ENCODE results near the gene SLC8A1. TPM values are rescaled to one million over a fixed set of nuclear protein-coding genes. Genes with fewer than 3 reads are reported as not detected.
A peak's percentile ranks its signal among the peaks of the same experiment; 100 is the strongest.

Gene SLC8A1
- total RNA-seq, 1 experiment from 2014 or later, result 1.7 TPM

DNA sequence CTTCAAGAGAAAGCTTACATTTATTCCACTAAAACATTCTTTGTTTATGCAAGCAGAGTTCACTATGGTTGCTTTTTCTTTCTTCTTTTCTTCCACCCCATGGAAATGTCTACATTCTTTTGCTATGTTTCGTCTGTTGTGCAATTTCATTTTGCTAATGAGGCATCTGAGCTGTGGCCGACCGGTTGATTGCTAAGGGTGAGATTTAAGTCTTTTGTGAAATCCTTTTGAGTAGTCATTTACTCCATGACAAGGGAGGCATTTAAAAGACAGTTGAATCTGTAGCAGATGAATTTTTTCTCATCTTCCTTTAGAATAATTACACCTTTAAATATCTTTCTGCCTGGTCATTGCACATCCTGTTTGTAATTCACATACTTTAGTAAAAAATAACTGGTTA, 348.7 kb downstream of the SLC8A1 start:
- H3K27ac Mint-ChIP-seq, result peak overlapping the region in 2 of 3 experiments; percentile 13 to 74; a peak in 4 of 7 replicates

More for the DNA sequence above, 348.7 kb downstream of the SLC8A1 start:
- no peak overlapping the region for H4K91ac ChIP-seq (ENCODE audit: insufficient read length, low read depth, low read length)
- H2BK5ac ChIP-seq (ENCODE audit: insufficient read length, low read length), result no peak overlapping the region
- no peak overlapping the region for H2BK120ac ChIP-seq (ENCODE audit: low read depth, low read length, poor library complexity, severe bottlenecking)
- H3K4me3 Mint-ChIP-seq, result no peak overlapping the region
- H3K9ac ChIP-seq (ENCODE audit: extremely low read depth, insufficient read length, low read length), result no peak overlapping the region
- H2AFZ ChIP-seq (ENCODE audit: low read length), result no peak overlapping the region
- no peak overlapping the region for H4K8ac ChIP-seq (replicated peaks; ENCODE audit: insufficient read length, low read depth, low read length)
- no peak overlapping the region for H4K5ac ChIP-seq (ENCODE audit: insufficient read length, low read depth, low read length)
- TF ChIP-seq, protein P1, sequence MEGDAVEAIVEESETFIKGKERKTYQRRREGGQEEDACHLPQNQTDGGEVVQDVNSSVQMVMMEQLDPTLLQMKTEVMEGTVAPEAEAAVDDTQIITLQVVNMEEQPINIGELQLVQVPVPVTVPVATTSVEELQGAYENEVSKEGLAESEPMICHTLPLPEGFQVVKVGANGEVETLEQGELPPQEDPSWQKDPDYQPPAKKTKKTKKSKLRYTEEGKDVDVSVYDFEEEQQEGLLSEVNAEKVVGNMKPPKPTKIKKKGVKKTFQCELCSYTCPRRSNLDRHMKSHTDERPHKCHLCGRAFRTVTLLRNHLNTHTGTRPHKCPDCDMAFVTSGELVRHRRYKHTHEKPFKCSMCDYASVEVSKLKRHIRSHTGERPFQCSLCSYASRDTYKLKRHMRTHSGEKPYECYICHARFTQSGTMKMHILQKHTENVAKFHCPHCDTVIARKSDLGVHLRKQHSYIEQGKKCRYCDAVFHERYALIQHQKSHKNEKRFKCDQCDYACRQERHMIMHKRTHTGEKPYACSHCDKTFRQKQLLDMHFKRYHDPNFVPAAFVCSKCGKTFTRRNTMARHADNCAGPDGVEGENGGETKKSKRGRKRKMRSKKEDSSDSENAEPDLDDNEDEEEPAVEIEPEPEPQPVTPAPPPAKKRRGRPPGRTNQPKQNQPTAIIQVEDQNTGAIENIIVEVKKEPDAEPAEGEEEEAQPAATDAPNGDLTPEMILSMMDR (conservative IDR thresholded peaks at IDR 0.05), result no peak
- no peak overlapping the region for H3T11ph ChIP-seq (ENCODE audit: low read length)
- no peaks in the 10 kb centered on the region for H3K27me3 ChIP-seq (ENCODE audit: insufficient read depth, low read length)
- no peaks in the 10 kb centered on the region for H3K9me3 ChIP-seq (ENCODE audit: control insufficient read depth, low read depth, low read length)
- no peak overlapping the region for H3K18ac ChIP-seq (ENCODE audit: insufficient read length, low read depth, low read length)
- no peak overlapping the region for H3K23ac ChIP-seq (ENCODE audit: insufficient read length, low read depth, low read length)
- no peaks in the 10 kb centered on the region for H3K79me2 ChIP-seq (ENCODE audit: insufficient read depth, low read length)
- no peak for DNase-seq
- H2AK5ac ChIP-seq (ENCODE audit: insufficient read length, low read length), result no peak overlapping the region
- no CpG with 5 or more reads among the region's 3 CpGs for WGBS (ENCODE audit: extremely low coverage, insufficient read length, low lambda C conversion rate)
- H2BK12ac ChIP-seq (ENCODE audit: insufficient read length, low read depth, low read length), result no peak overlapping the region
- no peak overlapping the region for H2BK15ac ChIP-seq (ENCODE audit: low read depth, low read length)
- H3K36me3 Mint-ChIP-seq (ENCODE audit: insufficient read depth in 1 of 3, low read depth in 3 of 3), result no peaks in the 10 kb centered on the region
- H3K4me2 ChIP-seq (ENCODE audit: insufficient read depth, insufficient read length, low read length), result no peak overlapping the region
- no peaks in the 10 kb centered on the region for H3K23me2 ChIP-seq (ENCODE audit: insufficient read length, low read depth, low read length, poor library complexity, severe bottlenecking)
- H3K4me1 Mint-ChIP-seq, result peaks cover 20 to 35% of the 10 kb centered on the region in 2 experiments
- H3K27ac ChIP-seq (ENCODE audit: insufficient read length, low read depth, low read length), result no peak overlapping the region
- H3K4ac ChIP-seq (ENCODE audit: low read depth, low read length), result no peak overlapping the region
- H3K56ac ChIP-seq (ENCODE audit: insufficient read length, low read depth, low read length), result no peak overlapping the region
- H3K27me3 Mint-ChIP-seq (ENCODE audit: low read depth), result no peaks in the 10 kb centered on the region
- no peak overlapping the region for H2BK20ac ChIP-seq (ENCODE audit: low read depth, low read length, poor library complexity, severe bottlenecking)
- H3K79me1 ChIP-seq (ENCODE audit: insufficient read depth, low read depth, low read length, poor library complexity, severe bottlenecking), result no peaks in the 10 kb centered on the region
- no peak overlapping the region for H3K14ac ChIP-seq (ENCODE audit: insufficient read depth, low read length)
- no peaks in the 10 kb centered on the region for H3K9me3 Mint-ChIP-seq
- H4K20me1 ChIP-seq (ENCODE audit: control insufficient read depth, insufficient read depth, insufficient read length), result no peaks in the 10 kb centered on the region
- H3K4me1 ChIP-seq (ENCODE audit: insufficient read depth, low read length), result peaks cover 2% of the 10 kb centered on the region; the same call in 1 of the 2 replicates

Data from H9 (cell line).